ENCODE results near the gene TUBB2A.
"Not testable (repeated sequence)": the region's sequence is repeated elsewhere in the genome, so short reads cannot be mapped to it uniquely, and the experiment has no call there.

Gene TUBB2A

DNA sequence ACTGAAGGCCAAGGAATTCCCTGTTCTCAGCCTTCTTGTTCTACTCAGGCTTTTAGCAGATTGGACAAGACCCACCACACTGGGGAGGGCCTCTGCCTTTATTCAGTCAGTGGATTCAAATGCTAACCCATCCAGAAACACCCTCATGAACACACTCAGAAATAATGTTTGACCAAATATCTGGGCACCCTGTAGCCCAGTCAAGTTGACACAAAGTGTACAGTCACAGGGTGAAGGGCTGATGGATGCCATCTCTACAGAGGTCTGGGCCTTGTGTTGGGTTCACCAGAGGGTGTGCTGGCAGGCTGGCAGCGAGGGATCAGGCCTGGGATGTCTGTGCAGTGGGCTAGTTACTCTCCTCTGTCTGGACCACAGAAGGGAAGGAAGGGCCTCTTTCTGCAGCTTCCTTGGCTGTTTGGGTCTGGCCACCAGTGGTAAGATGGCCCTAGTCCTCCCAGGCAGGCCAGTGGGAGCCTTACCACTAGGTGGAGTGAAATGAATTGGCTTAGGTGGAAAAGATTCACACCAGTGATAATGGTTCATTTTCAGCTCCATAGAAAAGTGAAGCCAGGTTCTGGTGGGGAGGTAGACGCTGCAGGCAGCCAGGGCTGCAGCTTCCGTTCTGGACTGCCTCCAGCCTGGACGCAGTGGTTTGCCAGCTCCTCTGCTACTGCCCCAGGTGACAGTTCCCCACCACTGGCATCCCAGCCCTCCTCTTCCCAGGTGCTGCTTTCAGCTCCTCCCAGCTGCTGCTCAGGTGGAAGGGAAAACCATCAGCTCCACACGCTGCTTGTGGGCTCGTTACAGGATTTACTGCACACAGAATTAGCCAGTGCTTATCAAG, 9.2 kb downstream of the TUBB2A start:
- no peak for DNase-seq

DNA sequence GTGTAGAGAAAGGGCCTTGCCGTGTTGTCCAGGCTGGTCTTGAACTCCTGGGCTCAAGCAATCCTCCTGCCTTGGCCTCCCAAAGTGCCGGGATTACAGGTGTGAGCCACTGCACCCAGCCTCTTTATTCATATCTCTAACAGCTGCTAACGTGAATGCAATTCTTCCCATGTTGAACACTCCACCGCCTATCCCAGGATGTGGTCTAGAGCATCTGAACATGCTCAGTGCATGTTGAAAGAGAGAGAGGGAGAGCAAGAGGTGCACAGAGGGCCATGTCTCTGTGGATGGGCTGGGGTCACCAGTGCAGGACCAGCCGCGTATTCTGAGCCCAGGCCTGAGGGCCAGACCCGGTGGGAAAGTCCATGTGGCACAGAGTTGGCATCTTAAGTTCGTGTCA, 12.8 kb downstream of the TUBB2A start:
- DNase-seq: no peak

DNA sequence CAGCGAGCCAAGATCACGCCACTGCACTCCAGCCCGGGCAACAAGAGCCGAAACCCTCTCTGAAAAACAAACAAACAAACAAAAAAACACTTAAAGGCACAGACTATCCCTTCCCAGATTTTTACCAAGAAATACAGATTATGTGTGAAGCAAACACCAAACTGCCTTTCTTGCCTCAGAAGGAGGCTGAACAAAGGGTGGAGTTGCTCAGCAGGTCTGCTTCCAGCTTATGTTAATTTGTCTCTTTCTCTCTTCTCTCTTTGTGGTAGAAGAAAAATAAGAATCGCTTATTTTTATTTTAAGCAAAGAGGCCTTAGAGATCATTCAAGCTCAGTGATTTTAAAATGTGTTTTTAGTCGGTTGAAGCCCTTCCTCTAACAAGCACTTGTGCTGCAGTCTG, 14.2 kb downstream of the TUBB2A start:
- DNase-seq: no peak

DNA sequence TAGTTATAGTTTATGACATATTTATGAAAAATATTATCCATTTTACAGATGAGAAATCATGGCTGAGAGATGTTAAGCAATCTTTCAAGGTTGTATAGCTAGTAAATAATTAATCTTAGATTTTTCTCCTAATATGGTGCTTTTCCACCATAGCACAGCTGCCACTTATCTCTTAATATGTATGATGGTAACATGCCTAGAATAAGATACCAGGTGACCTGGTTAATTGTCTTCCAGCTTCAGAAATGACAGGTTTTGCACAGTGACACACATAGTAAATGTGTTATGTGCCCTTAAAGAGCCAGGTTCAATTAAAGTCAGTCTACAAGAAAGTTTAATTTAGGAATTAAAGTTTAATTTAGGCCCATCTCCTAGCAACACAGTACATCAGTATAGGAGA, 14.8 kb downstream of the TUBB2A start:
- DNase-seq: no peak

DNA sequence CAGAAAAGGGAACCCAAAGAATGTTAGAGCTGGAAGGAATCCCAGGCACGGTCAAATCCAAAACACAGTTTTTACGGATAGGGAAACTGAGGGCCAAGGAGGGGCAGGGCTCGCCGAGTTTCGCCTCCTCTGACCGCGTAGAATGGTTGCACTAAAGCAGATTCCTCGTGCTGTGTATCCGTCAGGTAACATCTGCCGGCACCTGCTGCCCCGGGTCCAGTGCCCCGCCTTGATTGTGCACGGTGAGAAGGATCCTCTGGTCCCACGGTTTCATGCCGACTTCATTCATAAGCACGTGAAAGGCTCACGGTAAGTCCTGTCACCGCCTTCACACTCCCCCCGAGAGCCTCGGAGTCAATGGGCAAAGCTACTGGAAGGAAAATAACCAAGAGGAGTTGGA, 17.1 kb downstream of the TUBB2A start:
- no peak for DNase-seq

DNA sequence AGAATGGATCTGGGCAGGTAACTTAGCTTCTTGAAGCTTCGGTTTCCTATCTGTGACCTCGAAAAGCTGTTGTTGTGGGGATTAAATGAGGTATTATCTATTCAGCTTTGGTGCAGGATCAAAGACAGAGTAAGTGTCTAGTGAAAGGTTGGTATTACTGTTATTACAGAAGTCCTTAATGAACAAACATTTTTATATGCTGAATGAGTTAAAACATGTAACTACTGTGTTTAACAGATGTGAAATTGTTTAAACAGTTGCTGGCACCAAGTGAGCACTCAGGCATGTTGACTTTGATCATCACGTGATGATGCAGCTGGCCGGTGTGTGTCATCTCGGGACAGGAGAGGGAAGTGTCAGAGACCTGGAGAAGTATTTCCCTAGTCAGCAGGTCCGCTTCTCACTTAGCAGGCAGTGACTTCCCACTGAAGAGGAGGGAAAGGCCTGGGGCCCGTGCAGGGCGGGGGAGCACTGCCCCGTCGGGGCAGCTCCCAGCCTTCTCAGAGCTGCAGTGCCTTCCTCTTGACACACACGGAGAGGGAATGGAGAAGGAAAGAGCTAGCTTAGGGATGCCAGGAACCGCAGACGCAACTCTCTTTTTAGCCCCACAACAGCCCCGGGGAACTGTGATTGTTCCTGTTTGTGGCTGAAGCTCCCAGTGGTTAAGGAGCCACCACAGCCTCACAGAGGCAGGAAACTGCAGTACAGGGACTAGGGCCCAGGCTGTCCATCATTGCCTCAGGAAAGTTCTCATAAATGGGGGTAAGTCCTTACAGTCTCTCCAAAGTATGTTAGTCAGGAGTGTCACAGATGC, 18.0 kb downstream of the TUBB2A start:
- no peak for DNase-seq

DNA sequence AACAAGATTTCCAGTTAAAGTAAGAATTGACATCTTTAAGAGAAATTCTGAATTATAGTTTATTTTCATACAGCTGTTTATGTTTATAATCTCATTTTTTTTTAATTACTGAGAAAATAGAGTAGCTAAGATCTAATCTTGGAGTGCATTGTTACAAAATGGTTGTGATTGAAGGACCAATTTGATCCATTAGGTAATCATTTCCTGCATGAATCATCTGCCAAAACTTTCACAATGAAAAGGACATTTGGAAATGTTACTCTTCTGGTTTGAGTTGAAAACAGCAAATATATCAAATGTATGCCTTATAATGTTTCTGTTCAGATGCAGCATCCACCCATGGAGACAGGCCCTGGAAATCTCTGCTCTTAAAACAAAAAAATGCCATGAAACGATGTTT, 19.0 kb downstream of the TUBB2A start:
- DNase-seq: no peak

DNA sequence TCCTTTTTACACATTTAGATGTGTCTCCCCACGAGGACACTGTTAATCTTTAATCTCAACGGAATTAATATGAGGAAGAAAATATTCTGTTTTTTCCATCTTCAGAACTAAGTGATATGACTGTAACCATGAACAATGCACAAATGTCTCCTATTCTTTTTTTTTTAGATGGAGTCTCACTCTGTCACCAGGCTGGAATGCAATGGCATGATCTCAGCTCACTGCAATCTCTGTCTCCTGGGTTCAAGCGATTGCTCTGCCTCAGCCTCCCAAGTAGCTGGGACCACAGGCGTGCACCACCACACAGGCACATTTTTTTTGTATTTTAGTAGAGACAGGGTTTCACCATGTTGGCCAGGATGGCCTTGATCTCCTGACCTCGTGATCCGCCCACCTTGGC, 19.5 kb downstream of the TUBB2A start:
- DNase-seq: not testable (repeated sequence)

DNA sequence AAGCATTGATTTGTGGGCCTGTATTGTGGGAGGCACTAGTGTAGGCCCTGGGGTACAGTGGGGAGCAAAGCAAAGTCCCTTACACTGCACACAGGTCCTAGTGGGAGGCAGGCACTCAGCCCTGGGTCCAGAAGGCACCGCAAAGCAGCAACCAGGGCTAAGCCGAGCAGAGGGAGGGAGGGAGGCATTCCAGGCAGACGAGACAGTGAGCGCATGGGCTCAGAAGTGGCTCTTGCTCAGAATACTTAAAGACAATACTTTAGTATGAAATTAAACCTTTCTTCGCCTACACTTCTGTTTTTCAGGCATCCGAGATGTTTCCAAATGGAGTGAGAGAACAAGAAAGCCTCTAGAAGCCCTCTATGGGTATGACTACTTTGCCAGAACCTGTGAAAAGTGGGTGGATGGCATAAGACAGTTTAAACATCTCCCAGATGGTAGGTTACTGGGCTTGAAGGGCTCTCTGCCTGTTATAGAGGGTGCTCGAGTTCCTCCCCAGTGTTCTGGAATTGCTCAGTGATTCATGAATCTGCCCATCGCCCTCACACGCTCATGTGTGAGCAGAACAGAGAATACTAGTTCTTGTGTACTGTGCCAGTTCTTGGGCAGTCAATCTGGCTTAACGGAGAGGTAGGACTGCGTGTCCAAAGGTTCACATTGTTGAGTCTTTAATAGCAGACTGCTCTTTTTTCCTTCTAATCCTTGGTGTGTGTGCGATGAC, 20.1 kb downstream of the TUBB2A start:
- DNase-seq: no peak

DNA sequence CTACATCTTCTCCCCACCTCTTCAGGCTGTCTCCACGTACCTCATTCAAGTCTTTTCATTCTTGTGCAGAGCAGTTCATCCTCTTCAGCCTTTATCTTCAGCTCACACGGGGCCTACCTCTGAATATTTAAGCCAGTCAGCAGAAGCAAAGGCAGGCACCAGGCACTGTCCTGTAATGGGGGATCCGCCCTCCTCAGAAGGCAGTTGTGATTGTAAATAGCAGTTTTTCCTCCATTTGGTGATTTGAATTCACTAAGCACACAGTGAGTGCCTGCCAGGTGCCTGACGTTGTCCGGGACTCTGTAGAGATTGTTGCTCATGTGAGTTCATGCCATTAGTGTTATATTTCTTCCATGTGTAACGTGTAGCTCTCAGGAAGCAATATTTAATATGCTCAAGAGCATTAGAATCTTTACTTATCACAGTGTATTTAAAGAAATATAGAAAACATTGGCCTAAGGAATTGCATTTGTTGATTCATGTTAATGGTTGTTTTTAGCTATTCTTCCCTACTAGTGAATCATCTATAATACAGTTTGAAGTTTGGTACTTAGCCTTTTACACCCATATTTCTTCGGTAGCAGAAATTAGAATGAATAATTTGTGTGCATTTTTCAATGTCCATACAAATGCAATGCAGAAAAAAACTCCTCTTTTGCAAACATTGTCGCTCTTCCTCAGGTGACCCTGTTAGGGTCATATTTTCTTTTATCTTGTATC, 20.9 kb downstream of the TUBB2A start:
- DNase-seq: no peak

DNA sequence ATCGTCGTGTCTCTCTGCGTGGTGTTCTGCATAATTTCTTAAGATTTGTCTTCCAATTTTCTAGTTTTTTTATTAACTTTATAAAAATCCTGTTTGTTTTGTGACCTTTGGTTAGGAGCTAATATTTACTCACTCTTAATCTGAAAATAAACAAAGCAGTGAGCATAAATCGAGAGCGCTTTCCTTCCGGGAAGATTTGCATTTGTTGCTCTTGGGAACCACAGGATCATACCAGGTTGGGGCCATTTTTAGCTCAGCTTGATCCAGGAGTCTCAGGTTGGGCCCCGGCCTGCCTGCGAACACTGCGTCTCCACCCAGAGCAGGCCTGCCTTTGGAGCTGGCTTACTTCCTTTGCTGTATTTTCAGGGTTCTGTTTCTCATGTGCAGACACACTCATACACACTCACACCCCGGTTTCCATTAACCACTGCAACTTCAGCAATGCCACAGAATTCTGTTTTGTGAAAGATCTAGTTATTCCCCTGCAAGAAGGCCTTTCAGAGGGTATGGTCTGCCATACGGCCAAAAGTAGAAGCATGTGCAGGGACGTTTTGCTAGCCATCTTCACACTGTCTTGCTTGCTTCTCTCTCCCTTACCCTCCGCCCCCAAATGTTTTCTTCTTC, 21.6 kb downstream of the TUBB2A start:
- no peak for DNase-seq

DNA sequence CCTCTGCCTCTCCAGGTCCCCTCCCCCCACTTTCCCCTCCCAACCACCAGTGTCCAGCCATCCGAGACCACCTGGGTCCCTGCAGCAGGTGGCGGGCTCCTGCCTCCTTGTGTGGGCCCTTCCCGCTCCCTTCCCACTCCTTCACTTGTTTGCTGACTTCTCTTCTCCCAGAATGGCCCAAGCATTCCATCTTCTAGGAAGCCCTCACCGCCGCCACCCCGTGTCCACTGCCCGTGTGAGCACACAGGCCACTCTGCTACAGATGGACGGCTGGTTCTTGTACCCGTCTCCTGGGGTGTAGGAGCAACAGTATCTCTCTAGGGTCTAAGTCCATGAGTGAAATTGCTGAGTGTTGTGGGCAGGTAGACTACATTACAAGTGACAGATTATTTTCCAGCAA, 23.8 kb downstream of the TUBB2A start:
- no peak for DNase-seq

DNA sequence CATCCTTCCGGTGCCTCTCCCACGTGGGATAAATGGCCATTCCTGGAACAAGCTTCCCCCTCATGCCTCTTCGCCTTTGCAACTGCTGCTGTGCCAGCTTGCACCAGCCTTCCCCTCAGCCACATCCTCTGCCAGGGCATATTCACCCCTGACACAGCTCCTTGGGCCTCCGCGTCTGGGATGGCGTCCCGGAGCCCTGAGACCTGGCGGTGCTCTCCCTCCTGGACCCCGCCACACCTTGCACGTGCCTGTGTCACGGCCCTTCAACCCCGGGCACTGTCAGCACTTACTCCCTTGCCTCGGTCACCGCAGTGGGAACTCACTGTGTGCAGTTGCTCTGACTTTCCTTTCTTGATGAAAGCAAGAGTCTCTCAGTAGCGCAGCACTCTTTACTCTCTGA, 25.6 kb downstream of the TUBB2A start:
- DNase-seq: no peak

DNA sequence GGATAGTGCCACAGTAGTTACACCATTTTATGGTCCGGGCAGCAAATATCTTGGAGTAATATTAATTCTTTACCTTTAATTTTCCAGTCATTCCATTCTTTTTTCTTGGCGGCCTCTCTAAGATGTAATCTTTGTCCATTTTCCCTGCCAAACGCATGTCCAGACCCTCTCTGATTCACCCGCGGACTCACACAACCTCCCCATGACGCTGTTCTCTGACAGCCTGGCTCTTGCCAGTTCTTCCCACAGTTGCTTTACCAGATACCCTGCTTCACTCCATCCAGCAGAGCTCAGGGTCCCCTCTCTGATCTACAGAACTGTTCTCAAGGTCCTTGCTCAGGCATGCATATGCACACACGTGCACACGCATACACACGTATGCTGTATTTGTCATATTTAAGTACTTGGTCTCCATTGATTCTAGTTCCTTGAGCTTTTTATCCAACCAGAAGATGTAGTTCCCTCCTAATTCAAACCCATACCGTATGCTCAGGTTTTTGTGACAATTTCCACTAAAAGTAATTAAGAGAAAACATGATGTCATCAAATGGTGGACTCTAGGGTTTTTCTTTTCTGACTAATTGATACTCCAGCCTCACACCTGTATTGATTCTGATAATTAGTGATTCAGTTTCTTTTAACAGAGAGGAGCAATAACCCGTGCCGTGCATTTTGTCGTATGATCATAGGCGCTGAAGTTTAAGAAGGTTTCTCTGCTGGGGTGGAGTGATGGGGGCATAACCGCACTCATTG, 28.8 kb downstream of the TUBB2A start:
- DNase-seq: no peak

DNA sequence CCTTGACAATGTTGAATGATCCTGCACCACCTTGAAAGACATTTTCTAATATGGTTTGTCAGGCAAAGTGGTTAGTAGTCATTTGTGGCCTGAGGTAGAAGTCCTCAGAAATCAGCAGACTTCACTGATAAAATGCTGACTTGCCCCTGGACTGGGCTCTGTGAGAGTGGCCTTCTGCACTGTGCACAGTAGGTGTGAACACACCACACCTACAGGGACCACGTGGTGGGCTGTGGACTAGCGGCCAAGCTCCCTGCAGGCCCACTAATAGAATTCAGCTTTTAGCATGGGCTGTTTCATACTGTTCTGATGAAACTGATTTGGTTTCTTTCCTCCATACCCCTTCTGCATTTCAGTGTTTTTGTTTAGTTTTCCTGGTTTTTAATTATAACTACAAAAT, 31.5 kb downstream of the TUBB2A start:
- no peak for DNase-seq

DNA sequence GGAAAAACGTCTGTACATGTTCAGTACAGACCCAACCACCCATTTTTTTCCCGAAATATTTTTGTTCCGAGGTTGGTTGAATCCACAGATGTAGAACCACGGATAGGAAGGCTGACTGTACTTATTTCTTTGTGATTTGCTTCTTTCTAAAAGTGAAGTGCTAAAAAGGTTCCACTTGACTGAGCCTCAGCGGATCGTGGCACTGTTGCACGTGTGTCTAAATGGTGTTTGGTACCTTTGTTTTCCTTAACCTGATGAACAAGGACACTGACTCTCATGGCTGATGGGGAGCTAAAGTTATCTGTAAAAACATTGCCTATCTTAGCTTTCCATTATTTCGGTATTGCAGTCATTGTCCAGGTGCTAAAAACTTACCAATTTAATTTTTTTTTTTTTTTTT, 32.7 kb downstream of the TUBB2A start:
- no peak for DNase-seq

DNA sequence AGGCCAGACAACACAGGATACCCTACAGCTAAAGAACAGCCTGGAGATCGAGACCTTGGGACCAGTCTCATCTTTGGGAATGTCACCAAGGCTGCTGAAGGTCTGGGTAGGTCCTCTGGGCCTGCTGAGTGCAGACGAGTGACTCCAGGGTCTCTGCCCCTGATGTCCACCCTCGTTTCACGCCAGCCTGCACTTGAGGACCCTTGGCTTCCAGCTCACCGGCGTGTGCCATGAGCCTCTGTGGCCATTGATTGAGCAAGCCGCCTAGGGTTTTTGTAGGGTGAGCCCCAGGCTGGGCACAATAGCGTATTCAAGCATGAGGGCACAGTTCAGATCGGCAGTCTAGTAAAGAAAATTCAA, 34.5 kb downstream of the TUBB2A start:
- no peak for DNase-seq

DNA sequence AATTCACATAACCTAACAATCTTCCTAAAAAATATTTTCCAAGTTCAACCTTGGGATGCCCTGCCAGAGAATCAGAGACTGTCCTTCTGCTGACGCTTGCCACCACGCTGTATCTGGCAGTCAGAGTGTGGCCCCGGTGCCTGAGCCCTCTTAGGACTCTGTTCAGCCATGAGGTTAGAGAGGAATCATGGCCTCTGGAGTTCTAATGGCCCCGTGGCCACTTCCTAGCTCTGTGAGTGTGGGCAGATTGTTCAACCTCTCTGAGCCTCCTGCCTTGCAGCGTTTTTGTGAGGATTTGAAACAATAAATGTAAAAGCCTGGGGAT, 36.6 kb downstream of the TUBB2A start:
- no peak for DNase-seq

DNA sequence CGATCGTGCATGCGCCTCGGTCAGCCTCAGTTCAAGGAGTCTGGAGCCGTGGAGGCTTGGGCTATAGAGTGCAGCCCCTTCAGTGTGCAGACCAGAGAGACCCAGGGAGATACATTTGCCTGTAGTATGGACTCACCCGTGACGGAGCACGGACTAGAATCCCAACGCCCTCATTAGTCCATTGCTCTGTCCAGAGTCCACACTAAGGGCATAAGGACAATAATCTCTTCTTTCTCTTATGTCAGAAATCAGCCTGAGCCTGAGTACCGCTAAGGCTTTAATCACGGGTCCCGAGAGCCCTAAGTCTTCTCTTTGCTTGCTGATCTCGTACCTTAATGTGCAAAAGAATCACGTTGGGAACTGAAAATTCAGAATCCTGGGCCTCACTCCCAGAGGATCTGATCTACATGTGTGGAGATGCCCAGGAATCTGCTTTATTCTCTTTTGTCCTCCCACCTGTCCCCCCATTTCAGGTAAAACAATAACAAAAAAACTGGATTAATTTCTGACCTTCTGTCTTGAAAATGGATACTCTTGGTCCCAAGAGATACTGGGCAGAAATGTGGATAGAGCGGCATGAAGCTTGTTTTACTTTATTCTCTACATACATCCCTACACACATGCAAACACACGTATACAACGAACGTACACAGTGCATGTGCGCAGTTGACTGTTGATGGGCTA, 38.2 kb downstream of the TUBB2A start:
- DNase-seq: no peak

DNA sequence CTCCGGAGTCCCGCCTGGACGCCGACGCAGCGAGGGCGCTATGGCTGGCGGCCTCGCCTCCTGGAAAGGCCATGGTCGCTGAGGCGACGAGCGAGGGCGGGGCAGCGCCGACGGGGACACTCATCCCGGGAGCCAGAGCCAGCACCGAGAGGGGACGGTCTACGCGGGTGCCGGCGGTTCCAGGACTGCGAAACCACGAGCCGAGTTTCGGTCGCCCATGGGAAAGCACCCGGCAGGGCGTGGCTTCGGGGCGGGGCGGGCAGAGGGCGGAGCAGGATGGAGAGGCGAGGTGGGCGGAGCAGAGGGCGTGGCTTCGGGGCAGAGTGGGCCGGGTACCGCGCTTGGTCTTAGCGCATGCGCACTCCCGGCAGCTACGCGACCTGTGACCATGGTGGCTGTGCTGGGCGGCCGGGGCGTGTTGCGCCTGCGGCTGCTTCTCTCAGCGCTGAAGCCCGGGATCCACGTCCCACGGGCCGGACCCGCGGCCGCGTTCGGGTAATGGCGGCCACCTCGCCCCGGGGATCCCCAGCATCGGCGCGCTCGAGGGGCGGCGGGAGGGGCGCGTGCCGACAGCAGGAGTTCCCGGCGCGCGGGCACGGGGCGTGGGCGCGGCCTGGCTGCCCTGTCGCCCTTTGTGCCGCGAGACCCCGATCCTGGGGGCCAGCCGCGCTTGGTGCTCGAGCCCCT, 38.8 kb downstream of the TUBB2A start, which contains the start of gene BPHL:
TSS of gene BPHL (plus strand) at position 359 of the 687 bp plus-strand sequence. CDS start at position 389, 30 bp downstream.
- DNase-seq: peak; percentile 84

DNA sequence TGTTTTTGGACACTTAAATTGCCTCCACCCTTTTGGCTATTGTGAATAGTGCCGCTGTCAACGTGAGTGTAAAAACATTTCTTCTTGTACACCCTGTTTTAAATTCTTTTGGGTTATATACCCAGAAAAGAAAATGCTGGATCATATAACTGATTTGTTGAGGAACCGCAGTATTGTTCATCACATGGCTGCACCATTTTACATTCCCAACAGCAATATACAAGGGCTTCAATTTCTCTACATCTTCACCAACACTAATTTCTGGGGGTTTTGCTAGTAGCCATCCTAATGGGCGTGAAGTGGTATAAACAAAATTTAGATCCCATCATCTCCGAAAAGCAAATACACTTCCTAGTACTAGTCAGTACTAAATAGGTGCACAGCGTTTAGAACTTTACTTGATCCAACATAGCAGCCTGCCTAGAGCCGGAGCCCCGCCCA, 39.4 kb downstream of the TUBB2A start:
- no peak for DNase-seq

Measured in NCI-H446 treated with DMSO at 0.1 percent for 48 hours (cell line).